H1 (cell line): Measurements from ENCODE around the gene TSEN54. TPM values are rescaled to one million over a fixed set of nuclear protein-coding genes. Genes with fewer than 3 reads are reported as not detected.

Source experiments
- CREB1 ChIP-seq: IDR thresholded peaks from 2 replicates; pipeline ENCODE4 v1.6.1; 2012; ENCODE audit warnings: inconsistent platforms
- EGR1 ChIP-seq: IDR thresholded peaks from 2 replicates; pipeline ENCODE4 v1.6.1; 2011; ENCODE audit warnings: low read depth, low read length, borderline replicate concordance
- HDAC2 ChIP-seq, 2 experiments: fragments of 300-600 bp in 1 of 2; sonication (generic) in 1 of 2; IDR thresholded peaks; 2 replicates each; pipeline ENCODE4 v1.6.1; 2011 to 2012; ENCODE audit warnings: low read depth in 2 of 2, low read length in 2 of 2, mild to moderate bottlenecking in 2 of 2, moderate library complexity in 2 of 2, borderline replicate concordance in 1 of 2, inconsistent platforms in 1 of 2
- KDM1A ChIP-seq: fragments of 200-600, 300-600 bp; sonication (generic); IDR thresholded peaks from 2 replicates; pipeline ENCODE4 v1.7.1; 2016; ENCODE audit warnings: mild to moderate bottlenecking, low read length, borderline replicate concordance
- KDM5A ChIP-seq: fragments of 200-600 bp; IDR thresholded peaks from 2 replicates; pipeline ENCODE4 v1.7.1; 2012; ENCODE audit warnings: mild to moderate bottlenecking, low read length, inconsistent platforms, mixed read lengths
- POLR2A ChIP-seq, 2 experiments: IDR thresholded peaks; 1 replicate in 1 of 2; 2 replicates in 1 of 2; pipeline ENCODE4 v1.6.1; 2011; ENCODE audit warnings: low read depth in 2 of 2, low read length in 2 of 2, mild to moderate bottlenecking in 2 of 2; ENCODE audit errors: control extremely low read depth in 1 of 2
- SP4 ChIP-seq: IDR thresholded peaks from 2 replicates; pipeline ENCODE4 v1.6.1; 2012; ENCODE audit warnings: low read length, inconsistent platforms
- SRF ChIP-seq: IDR thresholded peaks from 2 replicates; pipeline ENCODE4 v1.6.1; 2011; ENCODE audit warnings: mild to moderate bottlenecking, low read depth, low read length, moderate library complexity
- TCF12 ChIP-seq: IDR thresholded peaks from 2 replicates; pipeline ENCODE4 v1.6.1; 2011; ENCODE audit warnings: low read depth, mild to moderate bottlenecking, low read length
- polyA plus RNA-seq, 7 experiments: library from polyadenylated mRNA; depleted of rRNA in 3 of 7; stranded (reverse) in 5 of 7; unstranded in 2 of 7; fragments of >200 nt in 5 of 7; fragments of 200-250 nt in 2 of 7; gene quantifications; 1 replicate in 5 of 7; 2 replicates in 1 of 7; 4 replicates in 1 of 7; pipeline versions ENCODE4 v1.2.1 to v1.2.3, GENCODE V29; 2011 to 2013; ENCODE audit warnings: missing spikeins in 2 of 7, mixed read lengths in 2 of 7
- total RNA-seq: library from RNA; stranded (reverse); fragmentation: NEBNext Ultra II Directional; extraction: Animal tissue kit (Norgen Biotek cat#: 25700); gene quantifications from 2 replicates; pipeline ENCODE4 v1.2.1, GENCODE V29; 2021

The TSEN54 gene
- total and polyA plus RNA-seq, 2 of the 8 experiments (the other 6 are each of a cell fraction or from before 2014, with no cell fraction given) = 43.6 to 60.3 TPM

- no peak for TF ChIP-seq KDM1A
- TF ChIP-seq EGR1 = no peak
- TF ChIP-seq POLR2A (IDR thresholded peaks at IDR 0.05; ENCODE audit: control extremely low read depth in 1 of 2, low read depth in 2 of 2, low read length in 2 of 2) = no peak
- TF ChIP-seq SRF = no peak
- no peak for TF ChIP-seq SP4
- TF ChIP-seq CREB1 = no peak
- no peak for TF ChIP-seq TCF12
- no peak for TF ChIP-seq HDAC2 (IDR thresholded peaks at IDR 0.05; ENCODE audit: borderline replicate concordance in 1 of 2, low read depth in 2 of 2, low read length in 2 of 2)
- TF ChIP-seq KDM5A = no peak
- TF ChIP-seq, all 59 proteins: peak for 0
These were observed 44.2 kb upstream of the TSEN54 start (continued) for GRCh38 chr17:75472119-75472518.
